ENCODE data around the gene ILRUN.
A peak's percentile ranks its signal among the peaks of the same experiment; 100 is the strongest.
"Not testable (repeated sequence)": the region's sequence is repeated elsewhere in the genome, so short reads cannot be mapped to it uniquely, and the experiment has no call there.

The ILRUN gene

DNA sequence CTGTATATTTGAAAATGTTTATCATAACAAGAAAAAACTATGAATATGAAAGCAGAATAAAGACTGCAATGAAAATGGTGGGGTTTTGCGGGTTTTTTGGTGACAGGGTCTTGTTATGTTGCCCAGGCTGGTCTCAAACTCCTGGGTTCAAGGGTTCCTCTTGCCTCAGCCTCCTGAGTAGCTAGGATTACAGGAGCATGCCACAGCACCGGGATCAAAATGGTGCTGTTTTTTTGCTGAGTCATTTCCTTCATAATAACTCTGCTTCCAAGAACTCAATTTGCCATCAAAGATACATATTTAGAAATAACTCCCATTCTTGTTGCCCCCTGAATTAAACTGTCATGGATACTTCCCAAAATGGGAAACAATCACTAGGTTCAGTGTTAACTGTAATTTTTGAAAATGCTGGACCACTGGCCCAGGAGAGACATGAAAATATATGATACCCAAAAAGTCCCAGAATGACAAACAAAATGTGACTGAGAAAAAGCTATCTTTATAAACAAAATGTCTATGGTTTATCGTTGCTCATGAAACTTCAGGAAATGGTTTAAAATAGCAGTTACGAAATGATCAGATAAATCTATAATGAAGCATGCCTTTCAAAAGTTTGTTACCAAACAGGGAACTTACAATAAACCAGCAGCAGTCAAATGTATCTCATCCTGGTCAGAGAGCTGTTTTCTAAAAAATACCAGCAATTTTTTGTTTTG lies 32.2 kb downstream of the ILRUN start:
- DNase-seq (ENCODE audit: low read depth in 3 of 3): no peak

GRCh38 chr6:34663831-34664255 lies 32.7 kb downstream of the ILRUN start:
- DNase-seq (ENCODE audit: low read depth in 3 of 3): no peak

GRCh38 chr6:34663371-34663770 lies 33.2 kb downstream of the ILRUN start:
- no peak for DNase-seq (ENCODE audit: low read depth in 3 of 3)

DNA sequence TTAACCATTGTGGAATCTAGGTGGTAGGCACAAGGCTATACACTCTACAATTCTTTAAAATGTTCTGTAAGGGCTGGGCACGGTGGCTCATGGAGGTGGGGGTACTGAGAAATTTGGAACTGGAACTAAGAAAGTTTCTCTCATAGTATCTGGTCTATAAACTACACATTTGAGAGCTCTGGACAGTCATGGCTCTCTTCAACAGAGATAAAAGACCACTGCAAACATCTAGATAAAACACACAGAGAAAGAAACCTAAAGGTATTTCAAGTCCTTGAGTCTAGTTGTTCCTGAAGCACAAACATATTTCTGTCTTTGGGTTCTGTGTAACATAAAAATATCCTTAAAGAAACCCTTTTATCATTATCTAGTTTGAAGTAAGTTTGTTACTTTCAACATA lies 35.2 kb downstream of the ILRUN start:
- no peak for DNase-seq (ENCODE audit: low read depth in 3 of 3)

- no peak for DNase-seq (ENCODE audit: low read depth in 3 of 3)
Observed at GRCh38 chr6:34658605-34659265, 37.8 kb downstream of the ILRUN start.

- not testable (repeated sequence) for DNase-seq (ENCODE audit: low read depth in 3 of 3)
Observed at GRCh38 chr6:34657979-34658480, 38.5 kb downstream of the ILRUN start.

- no peak for DNase-seq (ENCODE audit: low read depth in 3 of 3)
Observed at GRCh38 chr6:34657307-34657978, 39.1 kb downstream of the ILRUN start.

GRCh38 chr6:34657037-34657306 lies 39.6 kb downstream of the ILRUN start:
- no peak for DNase-seq (ENCODE audit: low read depth in 3 of 3)

DNA sequence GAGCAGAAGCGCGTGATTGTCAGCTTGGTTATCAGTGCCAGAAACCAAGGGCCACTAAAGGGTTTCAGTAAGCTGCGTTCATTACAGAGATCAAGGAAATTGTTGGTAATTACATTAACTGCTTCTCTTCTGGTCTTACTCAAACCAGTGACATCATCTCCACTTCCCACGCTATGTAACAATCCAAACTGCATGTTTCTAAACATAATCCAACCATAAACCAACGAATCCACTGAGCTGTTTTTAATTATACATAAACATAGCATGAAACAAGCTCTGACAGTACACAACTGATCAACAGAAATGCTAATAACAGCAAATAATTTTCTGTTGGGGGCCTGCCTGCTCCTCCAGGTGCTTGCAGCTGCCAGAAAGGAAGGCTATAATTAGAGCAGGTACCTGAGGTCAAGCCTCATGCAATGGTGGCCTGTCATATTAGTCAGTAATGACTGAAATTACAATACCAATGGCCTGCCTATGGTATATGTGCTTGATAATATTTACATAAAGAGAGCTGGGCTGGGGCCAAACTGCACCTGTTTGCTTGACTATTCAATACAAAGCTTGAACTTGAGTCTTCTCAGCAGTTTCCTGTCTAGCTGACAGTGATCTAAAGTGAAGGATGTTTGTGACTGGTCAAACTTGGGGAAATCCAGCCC lies 40.1 kb downstream of the ILRUN start:
- peak in 1 of 3 experiments; percentile 21 for DNase-seq (ENCODE audit: low read depth in 3 of 3)

DNA sequence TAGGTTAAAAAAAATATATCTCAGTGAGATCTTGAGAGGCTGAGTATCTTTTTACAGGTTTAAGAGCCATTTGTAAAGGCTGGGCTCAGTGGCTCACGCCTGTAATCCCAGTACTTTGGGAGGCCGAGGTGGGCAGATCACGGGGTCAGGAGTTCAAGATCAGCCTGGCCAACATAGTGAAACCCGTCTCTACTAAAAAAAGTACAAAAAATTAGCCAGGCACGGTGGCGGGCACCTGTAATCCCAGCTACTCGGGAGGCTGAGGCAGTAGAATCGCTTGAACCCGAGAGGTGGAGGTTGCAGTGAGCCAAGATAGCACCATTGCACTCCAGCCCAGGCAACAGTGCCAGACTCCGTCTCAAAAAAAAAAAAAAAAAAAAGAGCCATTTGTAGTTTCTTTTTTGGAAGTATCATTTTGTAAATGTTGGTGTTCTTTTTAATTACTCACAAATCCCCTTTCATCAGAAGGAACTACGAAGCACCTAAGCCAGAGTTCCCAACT lies 40.6 kb downstream of the ILRUN start:
- not testable (repeated sequence) for DNase-seq (ENCODE audit: low read depth in 3 of 3)

- no peak for DNase-seq (ENCODE audit: low read depth in 3 of 3)
Observed at GRCh38 chr6:34654061-34654710, 42.4 kb downstream of the ILRUN start.

DNA sequence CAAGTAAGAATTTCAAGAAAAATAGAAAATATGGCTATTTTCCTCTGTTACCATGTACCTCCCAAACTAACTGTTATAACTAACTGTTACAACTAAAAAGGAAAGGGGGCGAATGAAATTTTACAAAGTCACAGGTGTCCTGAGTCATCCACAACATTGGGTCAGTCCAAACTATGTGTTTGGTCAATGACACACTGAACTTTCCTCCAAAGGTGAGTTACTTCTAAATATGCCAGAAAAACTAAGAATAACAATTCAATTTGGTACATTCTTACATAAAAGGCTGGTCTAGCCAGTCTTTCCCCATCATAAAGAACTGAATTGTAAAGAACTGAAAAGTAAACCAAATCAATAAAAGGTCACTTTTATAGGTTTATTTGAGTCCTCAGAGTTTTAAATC lies 44.3 kb downstream of the ILRUN start:
- no peak for DNase-seq (ENCODE audit: low read depth in 3 of 3)

- DNase-seq (ENCODE audit: low read depth in 3 of 3): no peak
Observed at GRCh38 chr6:34650823-34651222, 45.7 kb downstream of the ILRUN start.

DNA sequence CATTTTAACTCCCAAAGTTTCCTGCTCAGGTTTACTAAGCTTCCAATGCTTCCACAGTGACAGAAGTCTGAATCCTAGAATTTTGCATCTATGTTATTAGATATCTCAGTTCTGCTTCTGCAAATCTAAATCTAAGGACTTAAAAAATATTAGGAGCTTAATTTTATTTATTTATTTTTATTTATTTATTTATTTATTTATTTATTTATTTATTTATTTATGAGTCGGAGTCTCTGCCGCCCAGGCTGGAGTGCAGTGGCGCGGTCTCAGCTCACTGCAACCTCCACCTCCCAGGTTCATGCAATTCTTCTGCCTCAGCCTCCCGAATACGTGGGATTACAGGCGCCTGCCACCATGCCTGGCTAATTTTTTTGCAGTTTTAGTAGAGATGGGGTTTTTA lies 46.3 kb downstream of the ILRUN start:
- not testable (repeated sequence) for DNase-seq (ENCODE audit: low read depth in 3 of 3)

DNA sequence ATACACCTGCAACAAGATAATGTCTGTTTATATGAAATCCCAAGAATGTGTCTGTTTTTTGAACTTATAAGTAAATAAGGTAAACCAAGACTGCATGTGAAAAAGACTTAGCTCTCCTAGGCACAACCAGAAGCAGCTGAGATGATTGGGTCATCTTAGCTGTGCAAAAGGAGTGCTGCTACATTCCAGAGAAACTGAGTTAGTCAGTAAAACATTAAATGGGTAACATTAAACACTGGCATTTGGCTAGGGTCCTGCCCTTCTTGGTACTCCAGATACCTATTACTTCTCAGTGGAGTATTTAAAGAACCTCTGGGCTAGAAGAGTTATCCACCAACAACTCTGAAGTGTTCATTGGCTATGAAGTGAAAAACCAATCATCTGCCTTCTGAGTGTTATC lies 47.8 kb downstream of the ILRUN start:
- DNase-seq (ENCODE audit: low read depth in 3 of 3): no peak

Data from stimulated activated CD4-positive, alpha-beta T cell treated with anti-CD3 and anti-CD28 coated beads, TNF-alpha, amount 100 ng/mL, for 4 hours (primary cell).